ENCODE results near the gene RBAK.
"Not testable (repeated sequence)": the region's sequence is repeated elsewhere in the genome, so short reads cannot be mapped to it uniquely, and the experiment has no call there.

RBAK gene

GRCh38 chr7:5082806-5083205 is 37.1 kb downstream of the RBAK start:
- DNase-seq (ENCODE audit: insufficient read length, low spot score) (no peak), FAIRE-seq (no peak)
- TF ChIP-seq POLR2A (IDR thresholded peaks at IDR 0.05; ENCODE audit: low read depth, low read length), result no peak

- TF ChIP-seq POLR2A (IDR thresholded peaks at IDR 0.05; ENCODE audit: low read depth, low read length), result no peak
- DNase-seq (ENCODE audit: insufficient read length, low spot score) (no peak), FAIRE-seq (no peak)
Observed at GRCh38 chr7:5083311-5083711, 37.7 kb downstream of the RBAK start.

GRCh38 chr7:5086256-5086655 is 40.6 kb downstream of the RBAK start:
- no peak for TF ChIP-seq POLR2A (IDR thresholded peaks at IDR 0.05; ENCODE audit: low read depth, low read length)
- FAIRE-seq (no peak), DNase-seq (ENCODE audit: insufficient read length, low spot score) (no peak)

DNA sequence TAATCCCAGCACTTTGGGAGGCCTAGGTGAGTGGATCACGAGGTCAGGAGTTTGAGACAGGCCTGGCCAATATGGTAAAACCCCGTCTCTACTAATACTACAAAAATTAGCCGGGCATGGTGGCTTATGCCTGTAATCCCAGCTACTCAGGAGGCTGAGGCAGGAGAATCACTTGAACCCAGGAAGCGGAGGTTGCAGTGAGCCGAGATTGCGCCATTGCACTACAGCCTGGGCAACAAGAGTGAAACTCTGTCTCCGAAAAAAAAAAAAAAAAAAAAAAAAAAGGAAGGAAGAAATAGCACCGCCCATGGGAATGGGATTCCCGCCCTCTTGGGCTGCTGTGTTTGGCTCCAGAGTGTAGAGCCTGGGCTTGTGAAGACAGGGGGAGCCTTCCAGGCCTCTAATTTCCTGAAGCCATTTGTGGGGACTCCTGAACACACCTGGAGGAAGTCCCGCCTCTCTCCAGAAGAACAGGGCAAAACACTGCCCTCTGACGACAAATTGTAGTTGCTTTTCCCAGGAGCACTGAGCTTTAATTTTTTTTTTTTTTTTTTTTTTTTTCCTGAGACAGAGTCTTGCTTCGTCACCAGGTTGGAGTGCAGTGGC is 42.7 kb downstream of the RBAK start:
- DNase-seq (ENCODE audit: insufficient read length, low spot score), result not testable (repeated sequence)

DNA sequence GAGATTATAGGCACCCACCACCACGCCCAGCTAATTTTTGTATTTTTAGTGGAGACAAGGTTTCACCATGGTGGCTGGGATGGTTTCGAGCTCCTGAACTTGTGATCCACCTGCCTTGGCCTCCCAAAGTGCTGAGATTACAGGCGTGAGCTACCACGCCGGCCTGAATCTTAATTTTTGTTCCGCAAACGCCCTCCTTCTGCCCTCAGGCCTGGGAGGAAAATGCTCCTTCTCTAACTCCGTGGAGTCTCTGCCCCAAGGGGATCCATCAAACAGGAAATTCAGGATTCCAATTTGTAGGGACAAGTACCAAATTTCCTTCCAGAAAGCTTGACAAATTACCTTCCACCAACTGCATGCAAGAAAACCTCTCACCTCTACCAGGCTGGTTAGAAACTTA is 43.2 kb downstream of the RBAK start:
- TF ChIP-seq POLR2A (IDR thresholded peaks at IDR 0.05; ENCODE audit: low read depth, low read length), result no peak
- FAIRE-seq (no peak), DNase-seq (ENCODE audit: insufficient read length, low spot score) (no peak)

More for the DNA sequence above, 42.7 kb downstream of the RBAK start:
- FAIRE-seq, result not testable (repeated sequence)

DNA sequence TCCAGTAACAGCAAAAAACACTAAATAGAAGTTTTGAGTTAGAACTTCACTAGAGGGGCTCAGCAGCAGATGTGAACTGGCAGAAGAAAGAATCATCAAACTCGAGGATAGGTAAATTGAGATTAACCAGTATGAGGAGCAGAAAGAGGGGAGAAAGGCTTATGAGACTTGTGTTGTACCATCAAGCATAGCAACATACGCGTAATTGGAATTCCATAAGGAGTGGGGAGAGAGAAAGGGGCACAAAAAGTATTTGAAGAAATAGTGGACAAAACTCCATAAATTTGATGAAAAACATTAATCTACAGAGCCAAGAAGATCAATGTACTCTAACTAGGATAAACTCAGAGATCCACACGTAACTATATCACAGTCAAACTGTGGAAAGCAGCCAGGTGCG is 48.3 kb downstream of the RBAK start:
- TF ChIP-seq POLR2A (IDR thresholded peaks at IDR 0.05; ENCODE audit: low read depth, low read length), result no peak
- FAIRE-seq, result no peak
- DNase-seq (ENCODE audit: insufficient read length, low spot score), result no peak

DNA sequence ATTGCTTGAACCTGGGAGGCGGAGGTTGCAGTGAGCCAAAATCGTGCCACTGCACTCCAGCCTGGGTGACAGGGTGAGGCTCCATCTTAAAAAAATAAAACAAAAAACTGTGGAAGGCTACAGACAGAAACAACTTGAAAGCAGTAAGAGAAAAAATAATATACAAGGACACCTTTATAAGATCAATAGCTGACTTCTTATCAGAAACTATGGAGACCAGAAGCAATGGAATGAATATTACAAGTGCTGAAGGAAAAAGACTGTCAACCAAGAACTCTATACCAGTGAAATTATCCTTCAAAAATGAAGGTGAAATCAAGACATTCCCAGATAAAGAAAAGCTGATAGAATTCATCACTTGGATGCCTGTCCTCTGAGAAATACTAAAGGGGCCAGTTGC is 49.0 kb downstream of the RBAK start:
- no peak for DNase-seq (ENCODE audit: insufficient read length, low spot score)
- no peak for TF ChIP-seq POLR2A (IDR thresholded peaks at IDR 0.05; ENCODE audit: low read depth, low read length)
- FAIRE-seq, result no peak

GRCh38 chr7:5116359-5116758 is 70.7 kb downstream of the RBAK start:
- FAIRE-seq (no peak), DNase-seq (ENCODE audit: insufficient read length, low spot score) (no peak)
- TF ChIP-seq POLR2A (IDR thresholded peaks at IDR 0.05; ENCODE audit: low read depth, low read length), result no peak

- DNase-seq (ENCODE audit: insufficient read length, low spot score), result no peak
- TF ChIP-seq POLR2A (IDR thresholded peaks at IDR 0.05; ENCODE audit: low read depth, low read length), result no peak
Observed at GRCh38 chr7:5117095-5117970, 71.7 kb downstream of the RBAK start.

More at GRCh38 chr7:5117095-5117970, 71.7 kb downstream of the RBAK start:
- FAIRE-seq, result no peak
